Karpas-422 (cell line): Measurements from ENCODE around the gene TMEM30A. TPM values are rescaled to one million over a fixed set of nuclear protein-coding genes. Genes with fewer than 3 reads are reported as not detected.

ENCODE experiments used
- DNase-seq: peaks from one replicate; pipeline ENCODE4 v3.0.0-alpha.2; 2015
- H2AFZ ChIP-seq: fragments of 200-600 bp; sonication (generic); 2 replicates; pipeline ENCODE4 v1.6.1; 2014; ENCODE audit warnings: antibody characterized with exemption, low read length, mixed read lengths
- H3K27ac ChIP-seq: fragments of 200-600 bp; sonication (generic); 2 replicates; pipeline ENCODE4 v1.5.1; 2014; ENCODE audit warnings: mild to moderate bottlenecking, low read length, moderate library complexity
- H3K27me3 ChIP-seq: fragments of 200-600 bp; sonication (generic); 2 replicates; pipeline ENCODE4 v1.6.1; 2014; ENCODE audit warnings: low read length, mixed read lengths
- H3K36me3 ChIP-seq: fragments of 200-600 bp; sonication (generic); 2 replicates; pipeline ENCODE4 v1.6.1; 2014; ENCODE audit warnings: low read length, mixed read lengths; ENCODE audit not compliant: insufficient read depth
- H3K4me1 ChIP-seq: fragments of 200-600 bp; sonication (generic); 2 replicates; pipeline ENCODE4 v1.6.1; 2014; ENCODE audit warnings: mild to moderate bottlenecking, low read length, mixed read lengths
- H3K4me2 ChIP-seq: fragments of 200-600 bp; sonication (generic); 2 replicates; pipeline ENCODE4 v1.6.1; 2014; ENCODE audit warnings: low read length, low read depth, mild to moderate bottlenecking; ENCODE audit not compliant: poor library complexity, severe bottlenecking
- H3K4me3 ChIP-seq: fragments of 200-600 bp; sonication (generic); 2 replicates; pipeline ENCODE4 v1.5.1; 2014; ENCODE audit warnings: mild to moderate bottlenecking, antibody characterized with exemption, low read length, mixed read lengths
- H3K79me2 ChIP-seq: fragments of 200-600 bp; sonication (generic); 2 replicates; pipeline ENCODE4 v1.6.1; 2014; ENCODE audit warnings: mild to moderate bottlenecking, low read length, mixed read lengths
- H3K9ac ChIP-seq: fragments of 200-600 bp; sonication (generic); 2 replicates; pipeline ENCODE4 v1.6.0; 2014; ENCODE audit warnings: low read length
- H3K9me2 ChIP-seq: fragments of 200-600 bp; sonication (generic), shearing (Covaris generic); replicated peaks from 2 replicates; pipeline ENCODE4 v1.6.0; 2014; ENCODE audit warnings: mild to moderate bottlenecking, low read length, moderate library complexity; ENCODE audit not compliant: insufficient read depth
- H3K9me3 ChIP-seq: fragments of 300-700, 200-600 bp; sonication (generic); 2 replicates; pipeline ENCODE4 v1.6.1; 2014; ENCODE audit warnings: low read length, mixed read lengths
- H4K20me1 ChIP-seq: fragments of 200-600 bp; sonication (generic); 2 replicates; pipeline ENCODE4 v1.6.1; 2014; ENCODE audit warnings: mild to moderate bottlenecking, antibody characterized with exemption, low read length, low read depth; ENCODE audit not compliant: insufficient read depth
- total RNA-seq: library from RNA; depleted of rRNA; stranded (reverse); fragments of >200 nt; shearing (Covaris generic); gene quantifications from 2 replicates; pipeline ENCODE4 v1.2.3, GENCODE V29; 2014; ENCODE audit warnings: low replicate concordance

The TMEM30A gene
- total RNA-seq, 1 experiment from 2014 or later, result 78.5 TPM

DNA sequence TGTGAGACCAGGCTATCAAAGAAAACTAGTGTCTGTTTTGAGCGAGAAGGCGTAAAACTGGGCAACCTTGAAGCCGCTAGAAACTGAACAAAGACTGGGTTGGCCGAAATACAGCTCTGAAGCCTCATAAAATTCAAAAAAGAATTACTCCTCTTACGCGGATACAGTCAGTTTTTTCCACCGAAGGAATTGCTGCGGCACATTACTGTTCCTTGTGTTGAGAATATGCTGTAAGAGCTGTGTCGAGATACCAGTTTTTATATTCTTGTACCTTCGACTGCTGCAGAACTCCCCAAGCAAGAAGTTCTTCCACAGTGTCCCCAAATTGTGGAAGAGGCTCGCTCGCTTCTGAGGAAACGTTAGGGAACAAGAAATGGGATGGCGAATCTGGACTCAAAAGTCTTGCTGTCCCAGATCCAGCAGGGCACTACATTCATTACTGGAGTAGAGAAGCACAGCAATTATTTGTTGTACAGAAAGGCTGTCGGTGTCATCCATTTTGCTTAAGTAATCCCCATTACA lies 40.5 kb downstream of the TMEM30A start:
- H3K9ac ChIP-seq, result peak overlapping the region; percentile 86
- peaks cover 20% of the 10 kb centered on the region for H3K36me3 ChIP-seq
- no peaks in the 10 kb centered on the region for H3K9me2 ChIP-seq
- H3K27me3 ChIP-seq, result no peaks in the 10 kb centered on the region
- H4K20me1 ChIP-seq, result peaks cover 6% of the 10 kb centered on the region
- peak overlapping the region; percentile 79 for H3K4me2 ChIP-seq
- peaks cover 32% of the 10 kb centered on the region for H3K79me2 ChIP-seq
- DNase-seq, result no peak
- no peak overlapping the region for H3K27ac ChIP-seq
- H3K4me3 ChIP-seq, result peak overlapping the region; percentile 94
- H3K4me1 ChIP-seq, result peaks cover 10% of the 10 kb centered on the region
- H3K9me3 ChIP-seq, result no peaks in the 10 kb centered on the region
- H2AFZ ChIP-seq, result peak overlapping the region; percentile 69

DNA sequence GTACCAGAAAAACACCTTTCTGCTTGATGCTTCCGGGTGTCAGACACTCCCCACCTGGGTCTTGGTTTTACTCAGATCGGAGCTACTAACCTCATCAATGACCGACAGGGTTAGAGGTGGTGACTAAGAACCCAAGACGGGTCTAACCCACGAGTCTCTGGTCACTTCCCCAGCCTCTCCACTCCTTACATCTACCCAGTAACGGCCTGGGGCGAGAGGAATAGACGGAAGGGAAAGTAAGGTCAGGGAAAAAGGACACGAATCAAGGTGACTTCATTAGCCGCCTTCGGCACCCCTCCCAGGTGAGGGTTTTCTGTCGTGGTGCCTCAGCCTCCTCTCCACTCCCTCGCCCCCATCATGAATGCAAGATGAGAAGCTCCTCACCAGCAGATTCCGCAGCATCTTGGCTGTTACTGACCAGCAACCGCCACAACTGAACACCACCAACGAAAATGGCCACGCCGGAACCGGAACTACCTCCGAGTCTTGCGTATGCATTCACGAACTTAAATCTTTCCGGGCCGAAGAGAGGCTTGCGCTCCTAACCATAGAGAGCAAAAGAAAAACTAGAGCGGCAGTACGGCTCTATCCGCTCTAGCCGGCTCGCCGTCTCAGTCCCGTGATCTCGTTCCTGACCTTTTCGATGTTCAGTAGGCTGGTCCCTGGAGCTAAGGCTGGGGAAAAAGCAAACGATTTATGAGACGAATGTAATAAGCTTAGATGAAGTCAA lies 41.1 kb downstream of the TMEM30A start, which contains the start of gene COX7A2:
Gene COX7A2 (minus strand): TSS at position 469 of the 730 bp plus-strand sequence. CDS start 67 bp downstream, at position 402.
- peaks cover 6% of the 10 kb centered on the region for H4K20me1 ChIP-seq
- peak within 1 kb of the TSS; percentile 69 for H2AFZ ChIP-seq
- no peaks in the 10 kb centered on the region for H3K9me3 ChIP-seq
- DNase-seq, result peak; percentile 98
- peak within 1 kb of the TSS; percentile 86 for H3K9ac ChIP-seq
- no peaks in the 10 kb centered on the region for H3K9me2 ChIP-seq
- H3K4me1 ChIP-seq, result peaks cover 10% of the 10 kb centered on the region
- peaks cover 25% of the 10 kb centered on the region for H3K36me3 ChIP-seq
- H3K79me2 ChIP-seq, result peaks cover 32% of the 10 kb centered on the region
- peak within 1 kb of the TSS; percentile 65 for H3K27ac ChIP-seq
- H3K27me3 ChIP-seq, result no peaks in the 10 kb centered on the region
- peak within 1 kb of the TSS; percentile 94 for H3K4me3 ChIP-seq
- H3K4me2 ChIP-seq, result peak within 1 kb of the TSS; percentile 79

DNA sequence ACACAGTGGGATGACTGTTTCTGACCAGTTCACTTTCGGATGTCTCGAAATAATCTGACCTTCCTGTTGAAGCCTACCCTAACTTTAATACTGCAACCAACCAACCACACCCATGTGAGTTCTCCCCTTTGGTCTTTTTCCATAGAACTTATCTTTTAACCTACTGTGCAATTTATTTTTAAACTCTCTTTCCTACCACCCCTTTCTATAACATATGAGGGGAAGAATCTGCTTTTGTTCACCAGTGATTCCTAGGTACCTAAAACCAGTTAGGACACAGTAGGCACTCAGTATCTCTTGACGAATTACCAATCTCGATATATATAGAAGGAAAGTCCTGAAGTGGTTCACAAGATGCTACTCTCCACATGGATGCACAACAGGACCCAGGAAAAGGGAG lies 48.0 kb downstream of the TMEM30A start:
- no peak for DNase-seq
- H3K27ac ChIP-seq, result no peak overlapping the region
- H3K4me1 ChIP-seq, result no peaks in the 10 kb centered on the region
- peaks cover 4% of the 10 kb centered on the region; the same call in 1 of the 2 replicates for H4K20me1 ChIP-seq
- no peak overlapping the region for H3K4me3 ChIP-seq
- no peaks in the 10 kb centered on the region for H3K9me3 ChIP-seq
- H3K4me2 ChIP-seq, result no peak overlapping the region
- H3K9ac ChIP-seq, result no peak overlapping the region
- H2AFZ ChIP-seq, result no peak overlapping the region
- peaks cover 31% of the 10 kb centered on the region for H3K36me3 ChIP-seq
- H3K9me2 ChIP-seq, result no peaks in the 10 kb centered on the region
- H3K79me2 ChIP-seq, result peaks cover 12% of the 10 kb centered on the region
- no peaks in the 10 kb centered on the region for H3K27me3 ChIP-seq

DNA sequence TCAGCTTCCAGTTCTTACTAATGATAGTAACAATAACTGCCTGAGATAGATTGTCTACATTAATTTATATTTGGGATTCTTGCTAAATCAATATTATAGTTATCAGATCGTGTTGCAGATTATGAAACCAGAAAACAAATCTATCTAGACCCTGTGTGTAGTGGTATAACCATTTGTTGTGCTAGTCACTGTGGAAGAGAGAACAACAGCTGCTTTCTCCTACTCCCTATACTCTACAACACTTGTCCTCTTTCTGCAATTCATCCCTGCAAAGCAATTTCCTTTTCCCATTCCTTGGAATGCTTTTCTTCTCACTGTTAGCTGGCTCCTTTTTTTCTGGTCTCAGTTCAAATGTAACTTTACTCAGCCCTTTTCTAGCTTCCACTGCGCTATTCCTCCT lies 49.3 kb downstream of the TMEM30A start:
- no peaks in the 10 kb centered on the region for H3K9me3 ChIP-seq
- no peaks in the 10 kb centered on the region for H3K9me2 ChIP-seq
- no peaks in the 10 kb centered on the region for H4K20me1 ChIP-seq
- no peak overlapping the region for H2AFZ ChIP-seq
- no peaks in the 10 kb centered on the region for H3K27me3 ChIP-seq
- no peaks in the 10 kb centered on the region for H3K79me2 ChIP-seq
- no peaks in the 10 kb centered on the region for H3K4me1 ChIP-seq
- H3K36me3 ChIP-seq, result peaks cover 20% of the 10 kb centered on the region
- no peak overlapping the region for H3K9ac ChIP-seq
- no peak overlapping the region for H3K27ac ChIP-seq
- H3K4me2 ChIP-seq, result no peak overlapping the region
- no peak overlapping the region for H3K4me3 ChIP-seq
- no peak for DNase-seq

DNA sequence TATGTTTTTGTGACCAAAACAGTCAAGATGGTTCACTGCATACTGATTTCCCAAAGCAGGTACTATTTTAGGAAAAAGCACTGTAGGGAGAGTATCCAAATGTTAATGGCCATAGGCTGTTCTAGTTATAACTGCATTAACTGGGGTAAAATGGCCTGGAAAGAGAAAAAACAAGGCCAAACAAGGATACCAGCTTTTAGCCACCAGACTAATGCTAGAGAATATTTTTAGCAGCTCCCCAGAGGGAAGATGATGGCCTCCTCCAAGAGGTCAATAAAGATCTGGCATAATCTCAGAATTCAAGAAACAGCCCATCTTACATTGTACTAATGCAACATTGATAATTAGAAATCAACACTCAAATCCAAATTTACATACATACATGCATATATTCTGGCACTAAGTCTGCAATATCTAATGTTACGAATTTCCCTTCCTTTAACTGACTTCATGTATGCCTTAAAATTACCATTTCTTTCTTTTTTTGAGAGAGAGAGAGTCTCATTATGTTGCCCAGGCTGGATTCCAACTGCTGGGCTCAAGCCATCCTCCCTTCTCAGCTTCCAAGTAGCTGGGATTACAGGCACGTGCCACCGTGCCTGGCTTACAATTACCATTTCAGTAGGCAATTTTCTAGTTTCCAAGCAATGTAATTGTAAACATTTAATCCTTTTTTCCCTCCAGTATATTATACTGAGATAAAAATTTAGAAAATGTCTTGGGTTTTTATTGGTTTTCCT lies 50.3 kb downstream of the TMEM30A start:
- Histone ChIP-seq H2AFZ (no peak overlapping the region), H3K4me3 (no peak overlapping the region), H3K36me3 (peaks cover 12% of the 10 kb centered on the region), H3K4me1 (no peaks in the 10 kb centered on the region), H3K27me3 (no peaks in the 10 kb centered on the region), H4K20me1 (no peaks in the 10 kb centered on the region), H3K79me2 (no peaks in the 10 kb centered on the region), H3K9me3 (no peaks in the 10 kb centered on the region), H3K9ac (no peak overlapping the region), H3K4me2 (no peak overlapping the region), H3K27ac (no peak overlapping the region), H3K9me2 (no peaks in the 10 kb centered on the region)
- no peak for DNase-seq

DNA sequence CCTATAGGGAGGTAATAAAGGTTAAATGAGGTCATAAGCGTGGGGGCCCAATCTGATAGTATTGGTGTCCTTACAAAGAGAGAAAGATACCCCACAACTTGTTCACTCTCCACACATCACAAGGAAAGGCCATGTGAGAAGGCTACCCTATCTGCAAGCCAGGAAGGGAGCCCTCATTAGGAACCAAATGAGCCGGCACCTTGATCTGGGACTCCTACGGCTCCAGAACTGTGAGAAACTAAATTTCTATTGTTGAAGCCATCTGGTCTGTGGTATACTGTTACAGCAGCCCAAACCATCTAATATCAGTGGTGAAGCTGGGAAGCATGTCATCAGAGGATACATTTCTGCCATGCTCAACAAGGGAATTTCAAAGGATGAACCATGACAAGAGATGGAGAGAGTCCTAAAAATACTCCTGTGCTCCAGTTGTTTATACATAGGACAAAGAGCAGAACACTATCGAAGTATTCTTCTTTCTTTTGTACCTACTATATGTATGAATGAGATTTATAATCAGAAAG lies 51.4 kb downstream of the TMEM30A start:
- Histone ChIP-seq H3K4me2 (no peak overlapping the region), H3K4me1 (no peaks in the 10 kb centered on the region), H3K27ac (no peak overlapping the region), H3K9me2 (no peaks in the 10 kb centered on the region), H4K20me1 (no peaks in the 10 kb centered on the region), H3K36me3 (peaks cover 6% of the 10 kb centered on the region; the same call in 1 of the 2 replicates), H2AFZ (no peak overlapping the region), H3K27me3 (no peaks in the 10 kb centered on the region), H3K9me3 (no peaks in the 10 kb centered on the region), H3K9ac (no peak overlapping the region), H3K79me2 (no peaks in the 10 kb centered on the region), H3K4me3 (no peak overlapping the region)
- no peak for DNase-seq

DNA sequence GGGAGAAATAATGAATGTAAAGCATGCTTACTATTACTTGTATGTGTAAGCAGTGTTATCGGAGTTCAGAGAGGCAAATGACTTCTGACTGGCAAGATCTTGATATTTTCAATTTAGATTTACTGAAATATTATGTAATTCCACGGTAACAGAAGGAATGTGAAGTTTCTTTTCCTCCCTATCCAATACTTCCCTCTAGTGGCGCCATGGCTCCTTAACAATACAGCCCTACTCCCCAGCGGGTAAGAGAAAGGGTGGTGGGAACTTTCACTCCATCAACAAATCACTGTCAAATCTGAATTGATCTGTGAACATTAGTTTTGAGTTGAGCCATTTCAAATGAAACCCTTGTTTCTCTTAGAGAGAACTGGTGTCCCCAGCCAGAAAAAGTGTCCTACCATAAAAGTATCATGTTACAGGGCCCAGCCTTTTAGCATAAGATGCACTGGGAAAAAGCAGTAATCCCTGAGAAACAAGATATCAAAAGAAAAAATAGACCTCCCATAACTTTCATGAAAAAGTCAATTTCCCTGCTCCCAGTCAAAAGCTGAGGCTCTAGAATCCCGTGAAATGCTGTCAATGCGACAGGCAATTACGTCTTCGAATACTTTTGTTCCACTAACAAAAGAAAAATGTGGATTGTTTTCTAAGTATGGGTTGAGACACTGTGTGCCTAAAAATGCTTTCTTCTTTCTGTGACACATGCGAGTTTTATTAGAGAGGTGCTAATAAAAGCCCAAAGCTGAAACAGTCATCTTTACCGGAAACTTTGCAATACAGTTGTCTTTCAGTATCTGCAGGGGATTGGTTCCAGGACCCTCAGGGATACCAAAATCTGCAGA lies 53.9 kb downstream of the TMEM30A start:
- Histone ChIP-seq H3K4me3 (no peak overlapping the region), H3K4me2 (no peak overlapping the region), H3K4me1 (no peaks in the 10 kb centered on the region), H3K27ac (no peak overlapping the region), H3K9me3 (no peaks in the 10 kb centered on the region), H4K20me1 (no peaks in the 10 kb centered on the region), H3K36me3 (no peaks in the 10 kb centered on the region), H3K79me2 (no peaks in the 10 kb centered on the region), H2AFZ (no peak overlapping the region), H3K27me3 (no peaks in the 10 kb centered on the region), H3K9ac (no peak overlapping the region), H3K9me2 (no peaks in the 10 kb centered on the region)
- DNase-seq, result no peak
